Gastroesophageal sphincter (tissue), 4 donors: Measurements from ENCODE around the gene ANKS1B. TPM values are rescaled to one million over a fixed set of nuclear protein-coding genes. Genes with fewer than 3 reads are reported as not detected.
A peak's percentile ranks its signal among the peaks of the same experiment; 100 is the strongest.

Experiments
- ATAC-seq: fragments of 150-250 bp; one replicate; pipeline ENCODE4 v1.9.1; 2016; ENCODE audit warnings: mild to moderate bottlenecking, moderate library complexity
- H3K27ac ChIP-seq, 4 donors: fragments of 200-600 bp; sonication (generic) in 3 of 4; 1 replicate in 3 of 4; 2 replicates in 1 of 4; pipeline ENCODE4 v1.5.1; 2016 to 2019
- H3K27me3 ChIP-seq: fragments of 200-600 bp; sonication (generic); one replicate; pipeline ENCODE4 v1.5.1; 2019
- H3K36me3 ChIP-seq, 2 donors: fragments of 200-600 bp; sonication (generic); one replicate each; pipeline ENCODE4 v1.5.1; 2019; ENCODE audit warnings: control low read depth in 1 of 2
- H3K4me1 ChIP-seq, 3 donors: fragments of 200-600 bp; sonication (generic); 1 replicate in 2 of 3; 2 replicates in 1 of 3; pipeline ENCODE4 v1.5.1; 2016 to 2019; ENCODE audit warnings: control low read depth in 2 of 3
- H3K4me3 ChIP-seq, 2 donors: fragments of 200-600 bp; sonication (generic); one replicate each; pipeline ENCODE4 v1.5.1; 2019; ENCODE audit warnings: mild to moderate bottlenecking in 1 of 2, moderate library complexity in 1 of 2
- H3K9me3 ChIP-seq, 3 donors: fragments of 200-600 bp; sonication (generic); one replicate each; pipeline ENCODE4 v1.5.1; 2017 to 2019; ENCODE audit warnings: control low read depth in 2 of 3
- CTCF ChIP-seq, 4 experiments: fragments of 200-600 bp in 2 of 4; fragments of 450-650 bp in 2 of 4; sonication (generic) in 1 of 4; IDR thresholded peaks; one replicate each; pipeline ENCODE4 v1.5.1; 2017 to 2019; ENCODE audit warnings: antibody characterized with exemption in 4 of 4, mild to moderate bottlenecking in 2 of 4, moderate library complexity in 2 of 4
- EP300 ChIP-seq: sonication (generic); formaldehyde crosslinking; IDR thresholded peaks from one replicate; pipeline ENCODE4 v1.6.1; 2017; ENCODE audit warnings: antibody characterized with exemption, mild to moderate bottlenecking
- POLR2A ChIP-seq, 2 donors: fragments of 450-650 bp; IDR thresholded peaks; one replicate each; pipeline ENCODE4 v1.6.1; 2017; ENCODE audit warnings: antibody characterized with exemption in 2 of 2, mild to moderate bottlenecking in 2 of 2, moderate library complexity in 1 of 2
- POLR2AphosphoS5 ChIP-seq: sonication (generic); formaldehyde crosslinking; IDR thresholded peaks from one replicate; pipeline ENCODE4 v1.6.1; 2017; ENCODE audit warnings: antibody characterized with exemption
- WGBS, 2 donors: methylation state at CpG; one replicate each; pipeline ENCODE4 v1.1.5; 2018; ENCODE audit warnings: low coverage in 1 of 2; 5-methylcytosine and 5-hydroxymethylcytosine counted together
- total RNA-seq, 4 donors: library from RNA; depleted of rRNA; stranded (reverse); fragments of >200 nt; gene quantifications; one replicate each; pipeline ENCODE4 v1.1.0, GENCODE V29; 2016

ANKS1B gene
- total RNA-seq, 4 donors from 2014 or later = 9.9 to 31.1 (median 21.4) TPM

GRCh38 chr12:98725476-98726247 is 1259.1 kb downstream of the ANKS1B start:
- Histone ChIP-seq H3K4me3 (no peak overlapping the region), H3K36me3 (peaks cover 0 to 63% of the 10 kb centered on the region in 2 donors), H3K9me3 (no peaks in the 10 kb centered on the region), H3K4me1 (peaks cover 0 to 13% (median 0%) of the 10 kb centered on the region in 3 donors), H3K27me3 (no peaks in the 10 kb centered on the region), H3K27ac (no peak overlapping the region)
- ATAC-seq = peak; percentile 62
- TF ChIP-seq POLR2A (IDR thresholded peaks at IDR 0.05) (no peak), CTCF (IDR thresholded peaks at IDR 0.05) (peak in 1 of 4 experiments; percentile 29)
- WGBS, 2 donors = 39 to 45% methylated on average over 4 to 5 of the region's 5 CpGs

DNA sequence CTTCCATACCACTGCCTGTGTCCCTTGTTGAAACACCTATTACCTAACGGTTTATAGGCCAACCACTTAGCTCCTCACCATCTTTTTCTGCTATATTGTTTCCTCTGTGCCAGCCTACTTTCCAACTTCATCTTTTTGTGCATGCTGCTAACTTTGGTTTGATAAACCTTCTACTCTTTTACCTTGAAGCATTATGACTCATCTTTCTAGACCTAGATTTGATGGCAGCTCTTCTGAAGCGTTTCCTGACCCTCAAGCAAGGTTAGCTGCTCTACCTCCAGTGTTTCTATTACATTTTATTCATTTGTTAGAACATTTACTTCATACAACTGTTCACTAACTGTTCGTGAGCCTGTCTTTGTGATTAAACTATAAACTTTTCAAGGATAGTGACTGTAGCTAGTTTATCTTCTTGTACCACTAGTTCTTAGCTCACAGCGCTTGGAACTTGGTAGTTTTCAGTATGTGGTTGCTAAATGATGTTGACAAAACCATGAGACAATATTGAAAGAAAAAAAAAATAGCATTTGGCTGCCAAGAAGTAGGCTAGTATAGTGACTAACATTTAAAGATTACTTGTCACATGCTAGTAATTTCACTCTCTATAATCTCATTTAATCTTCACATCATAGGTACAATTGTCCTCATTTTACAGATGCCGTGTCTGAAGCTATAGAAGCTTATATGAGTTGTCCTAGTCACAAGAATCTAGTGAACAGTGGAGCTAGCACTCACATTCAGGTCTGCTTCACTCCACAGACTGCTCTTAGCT is 1260.2 kb downstream of the ANKS1B start:
- no peak for ATAC-seq
- TF ChIP-seq CTCF (IDR thresholded peaks at IDR 0.05) (no peak), POLR2AphosphoS5 (no peak), EP300 (no peak), POLR2A (IDR thresholded peaks at IDR 0.05) (no peak)
- Histone ChIP-seq H3K27ac (no peak overlapping the region), H3K4me1 (peaks cover 0 to 7% (median 0%) of the 10 kb centered on the region in 3 donors), H3K9me3 (no peaks in the 10 kb centered on the region), H3K27me3 (no peaks in the 10 kb centered on the region), H3K4me3 (no peak overlapping the region), H3K36me3 (peaks cover 0 to 65% of the 10 kb centered on the region in 2 donors)
- 87 to 89% methylated on average over 4 to 5 of the region's 5 CpGs for WGBS, 2 donors

DNA sequence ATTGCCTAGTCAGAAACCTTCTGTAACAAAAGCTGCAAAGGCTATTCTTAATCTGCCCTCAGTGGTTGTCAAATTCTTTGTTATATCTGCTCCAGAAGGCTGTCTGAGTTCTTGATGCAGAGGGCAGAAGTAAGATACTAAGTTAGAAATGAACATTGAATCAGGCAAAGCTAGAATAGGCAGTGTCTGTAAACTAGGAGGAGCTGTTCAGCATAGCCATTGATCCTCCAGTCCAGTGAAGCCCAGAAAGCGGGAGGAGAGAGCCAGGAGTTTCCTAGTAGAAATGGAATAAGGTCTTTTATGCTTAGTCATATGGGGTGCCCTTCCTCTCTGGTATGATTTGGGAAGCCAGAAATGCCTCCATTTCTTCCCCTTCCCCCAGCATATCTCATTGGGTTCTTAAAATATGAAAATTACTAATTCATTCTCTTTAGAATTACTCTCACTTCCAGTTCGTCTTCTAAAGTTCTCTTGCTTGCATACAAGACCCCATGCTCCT is 1263.5 kb downstream of the ANKS1B start:
- TF ChIP-seq POLR2A (IDR thresholded peaks at IDR 0.05) = no peak
- TF ChIP-seq POLR2AphosphoS5 = no peak
- no peak for TF ChIP-seq CTCF (IDR thresholded peaks at IDR 0.05)
- no peak for TF ChIP-seq EP300
- H3K27me3 ChIP-seq = no peaks in the 10 kb centered on the region
- 81 to 90% methylated on average over 2 of the region's 2 CpGs for WGBS, 2 donors
- peaks cover 0 to 64% of the 10 kb centered on the region in 2 donors for H3K36me3 ChIP-seq
- H3K4me1 ChIP-seq = peaks cover 0 to 7% (median 0%) of the 10 kb centered on the region in 3 donors
- H3K27ac ChIP-seq = no peak overlapping the region
- no peak for ATAC-seq
- H3K4me3 ChIP-seq = no peak overlapping the region
- no peaks in the 10 kb centered on the region for H3K9me3 ChIP-seq

- no peaks in the 10 kb centered on the region for H3K27me3 ChIP-seq
- WGBS, 2 donors = 84 to 100% methylated on average over 1 to 6 of the region's 6 CpGs
Observed at GRCh38 chr12:98719515-98720504, 1264.9 kb downstream of the ANKS1B start.

More at GRCh38 chr12:98719515-98720504, 1264.9 kb downstream of the ANKS1B start:
- no peak for ATAC-seq
- TF ChIP-seq POLR2A (IDR thresholded peaks at IDR 0.05) = no peak
- no peak for TF ChIP-seq POLR2AphosphoS5
- TF ChIP-seq EP300 = no peak
- no peak for TF ChIP-seq CTCF (IDR thresholded peaks at IDR 0.05)
- H3K4me1 ChIP-seq = no peaks in the 10 kb centered on the region
- H3K36me3 ChIP-seq = peaks cover 0 to 58% of the 10 kb centered on the region in 2 donors
- no peaks in the 10 kb centered on the region for H3K9me3 ChIP-seq
- no peak overlapping the region for H3K27ac ChIP-seq
- no peak overlapping the region for H3K4me3 ChIP-seq
